HepG2 (cell line): ENCODE data around the gene C1orf116. TPM values are rescaled to one million over a fixed set of nuclear protein-coding genes. Genes with fewer than 3 reads are reported as not detected.
A peak's percentile ranks its signal among the peaks of the same experiment; 100 is the strongest.

Experiments
- ADNP ChIP-seq: sonication (generic); formaldehyde crosslinking; IDR thresholded peaks from 2 replicates; pipeline ENCODE4 v1.4.0; 2020; ENCODE audit warnings: missing genetic modification reagents
- ARID4A ChIP-seq: sonication (generic); formaldehyde crosslinking; IDR thresholded peaks from 2 replicates; pipeline ENCODE4 v1.5.0; 2020; ENCODE audit warnings: mild to moderate bottlenecking, missing genetic modification reagents, borderline replicate concordance
- HMGXB4 ChIP-seq, 2 experiments: sonication (generic) in 1 of 2; formaldehyde crosslinking in 1 of 2; IDR thresholded peaks; 2 replicates each; pipeline versions ENCODE4 v1.4.0 to v1.6.1; 2018 to 2020; ENCODE audit warnings: missing genetic modification reagents in 2 of 2, borderline replicate concordance in 1 of 2, low read depth in 1 of 2, mild to moderate bottlenecking in 1 of 2, missing biosample characterization in 1 of 2
- LRRFIP1 ChIP-seq: sonication (generic); formaldehyde crosslinking; conservative IDR thresholded peaks from 2 replicates; pipeline ENCODE4 v1.4.0; 2020; ENCODE audit warnings: missing genetic modification reagents
- SATB2 ChIP-seq: sonication (generic); formaldehyde crosslinking; IDR thresholded peaks from 2 replicates; pipeline ENCODE4 v1.5.0; 2020; ENCODE audit warnings: missing genetic modification reagents
- TRIM22 ChIP-seq: fragments of 450-650 bp; IDR thresholded peaks from 2 replicates; pipeline ENCODE4 v1.6.1; 2017
- ZBED4 ChIP-seq: sonication (generic); formaldehyde crosslinking; IDR thresholded peaks from 2 replicates; pipeline ENCODE4 v1.4.0; 2020; ENCODE audit warnings: missing genetic modification reagents, borderline replicate concordance
- ZNF10 ChIP-seq: sonication (generic); formaldehyde crosslinking; IDR thresholded peaks from 2 replicates; pipeline ENCODE4 v1.4.0; 2020; ENCODE audit warnings: mild to moderate bottlenecking, low read depth, missing genetic modification reagents, borderline replicate concordance
- ZNF281 ChIP-seq: sonication (generic); formaldehyde crosslinking; IDR thresholded peaks from 2 replicates; pipeline ENCODE4 v1.4.0; 2020; ENCODE audit warnings: missing genetic modification reagents, borderline replicate concordance
- polyA plus RNA-seq, 8 experiments: library from polyadenylated mRNA; depleted of rRNA in 3 of 8; stranded (reverse) in 7 of 8; unstranded in 1 of 8; fragments of >200 nt; fragmentation: Illumina TruSeq in 4 of 8; extraction: Trizol in 4 of 8; gene quantifications; 2 replicates each; pipeline versions ENCODE4 v1.2.1 to v1.2.3, GENCODE V29; 2011 to 2016; ENCODE audit warnings: low read depth in 4 of 8, missing spikeins in 1 of 8, mixed read lengths in 1 of 8; ENCODE audit not compliant: insufficient read depth in 1 of 8
- total RNA-seq, 5 experiments: library from RNA; depleted of rRNA; stranded (reverse); fragments of >200 nt; fragmentation: Illumina TruSeq; extraction: Trizol; gene quantifications; 2 replicates each; pipeline ENCODE4 v1.2.3, GENCODE V29; 2016; ENCODE audit warnings: low read depth in 1 of 5

The C1orf116 gene
- total and polyA plus RNA-seq, 2 of the 13 experiments (the other 11 are each of a cell fraction or from before 2014, with no cell fraction given): 0.51 to 0.95 TPM

- TF ChIP-seq TRIM22 (no peak), HMGXB4 (CRISPR knock-in tag; IDR thresholded peaks at IDR 0.05; ENCODE audit: borderline replicate concordance in 1 of 2, low read depth in 1 of 2) (peak; percentile 62 to 88), ZNF10 (no peak), ZNF281 (no peak), ARID4A (CRISPR knock-in tag) (peak; percentile 75; the same call in 1 of the 2 replicates), LRRFIP1 (CRISPR knock-in tag) (no peak), ADNP (no peak), ZBED4 (no peak), SATB2 (CRISPR knock-in tag) (no peak; the same call in 1 of the 2 replicates)
Observed at GRCh38 chr1:207050480-207051190, 18.1 kb upstream of the C1orf116 start (continued).
